Neutrophil (primary cell): ENCODE data around the gene MYH13.

Experiments
- H3K27ac ChIP-seq: fragments of 200-600 bp; sonication (generic); 2 replicates; pipeline ENCODE4 v1.5.1; 2016; ENCODE audit warnings: mild to moderate bottlenecking, moderate library complexity
- H3K27me3 ChIP-seq: fragments of 200-600 bp; sonication (generic); 2 replicates; pipeline ENCODE4 v1.6.0; 2016; ENCODE audit warnings: mild to moderate bottlenecking
- H3K36me3 ChIP-seq: fragments of 200-600 bp; sonication (generic); 2 replicates; pipeline ENCODE4 v1.5.1; 2017
- H3K4me1 ChIP-seq, 2 experiments: fragments of 200-600 bp in 1 of 2; sonication (generic) in 1 of 2; 1 replicate in 1 of 2; 2 replicates in 1 of 2; pipeline versions ENCODE4 v1.5.1 to v1.6.1; 2013 to 2016; ENCODE audit warnings: low read depth in 1 of 2, low read length in 1 of 2, mild to moderate bottlenecking in 1 of 2, moderate library complexity in 1 of 2; ENCODE audit not compliant: control insufficient read depth in 1 of 2, insufficient read depth in 1 of 2
- H3K4me3 ChIP-seq, 2 experiments: fragments of 200-600 bp in 1 of 2; sonication (generic) in 1 of 2; 1 replicate in 1 of 2; 2 replicates in 1 of 2; pipeline ENCODE4 v1.5.1; 2013 to 2016; ENCODE audit warnings: low read depth in 1 of 2, low read length in 1 of 2, mild to moderate bottlenecking in 1 of 2, moderate library complexity in 1 of 2
- H3K9me3 ChIP-seq: fragments of 200-600 bp; sonication (generic); 2 replicates; pipeline ENCODE4 v1.5.1; 2016
- TF ChIP-seq, protein P1 (sequence below): fragments of 200-600 bp; sonication (generic); IDR thresholded peaks from 2 replicates; pipeline ENCODE4 v1.5.1; 2016; ENCODE audit warnings: antibody characterized with exemption

The MYH13 gene

DNA sequence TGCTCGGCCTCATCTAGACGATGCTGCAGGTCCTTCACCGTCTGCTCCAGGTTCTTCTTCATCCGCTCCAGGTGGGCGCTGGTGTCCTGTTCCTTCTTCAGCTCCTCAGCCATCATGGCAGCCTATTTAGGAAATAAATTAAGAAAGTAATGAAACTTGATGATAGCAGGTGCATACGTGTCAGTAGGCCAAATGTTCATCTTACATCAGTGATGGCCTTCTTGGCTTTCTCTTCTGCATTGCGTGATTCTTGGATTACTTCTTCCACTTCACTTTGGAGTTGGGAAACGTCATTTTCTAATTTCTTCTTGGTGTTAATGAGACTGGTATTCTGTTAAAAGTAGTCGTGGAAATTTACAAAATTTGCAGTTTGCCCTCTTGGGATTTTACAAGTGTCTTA is 20.1 kb upstream of the MYH13 start:
- H3K4me1 ChIP-seq, result no peaks in the 10 kb centered on the region
- no peaks in the 10 kb centered on the region for H3K36me3 ChIP-seq
- H3K9me3 ChIP-seq, result no peaks in the 10 kb centered on the region
- no peak overlapping the region for H3K27ac ChIP-seq
- peaks cover 47% of the 10 kb centered on the region for H3K27me3 ChIP-seq
- no peak overlapping the region for H3K4me3 ChIP-seq
- TF ChIP-seq, protein P1, sequence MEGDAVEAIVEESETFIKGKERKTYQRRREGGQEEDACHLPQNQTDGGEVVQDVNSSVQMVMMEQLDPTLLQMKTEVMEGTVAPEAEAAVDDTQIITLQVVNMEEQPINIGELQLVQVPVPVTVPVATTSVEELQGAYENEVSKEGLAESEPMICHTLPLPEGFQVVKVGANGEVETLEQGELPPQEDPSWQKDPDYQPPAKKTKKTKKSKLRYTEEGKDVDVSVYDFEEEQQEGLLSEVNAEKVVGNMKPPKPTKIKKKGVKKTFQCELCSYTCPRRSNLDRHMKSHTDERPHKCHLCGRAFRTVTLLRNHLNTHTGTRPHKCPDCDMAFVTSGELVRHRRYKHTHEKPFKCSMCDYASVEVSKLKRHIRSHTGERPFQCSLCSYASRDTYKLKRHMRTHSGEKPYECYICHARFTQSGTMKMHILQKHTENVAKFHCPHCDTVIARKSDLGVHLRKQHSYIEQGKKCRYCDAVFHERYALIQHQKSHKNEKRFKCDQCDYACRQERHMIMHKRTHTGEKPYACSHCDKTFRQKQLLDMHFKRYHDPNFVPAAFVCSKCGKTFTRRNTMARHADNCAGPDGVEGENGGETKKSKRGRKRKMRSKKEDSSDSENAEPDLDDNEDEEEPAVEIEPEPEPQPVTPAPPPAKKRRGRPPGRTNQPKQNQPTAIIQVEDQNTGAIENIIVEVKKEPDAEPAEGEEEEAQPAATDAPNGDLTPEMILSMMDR, result no peak

DNA sequence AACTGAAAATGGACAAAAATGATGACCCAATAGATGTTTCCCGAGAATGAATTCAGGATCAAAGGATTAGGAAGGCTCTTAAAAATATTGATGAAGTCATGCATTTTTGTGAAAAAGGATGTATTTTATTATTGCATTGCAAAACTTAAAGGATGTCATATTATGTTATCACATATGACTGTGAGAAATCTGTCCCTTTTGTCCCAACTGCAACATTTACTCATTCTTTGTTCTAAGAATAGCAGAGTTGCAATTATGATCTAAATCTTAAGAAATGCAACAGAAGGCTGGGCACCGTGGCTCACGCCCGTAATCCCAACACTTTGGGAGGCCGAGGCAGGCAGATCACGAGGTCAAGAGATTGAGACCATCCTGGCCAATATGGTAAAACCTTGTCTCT is 13.1 kb upstream of the MYH13 start:
- Histone ChIP-seq H3K9me3 (no peaks in the 10 kb centered on the region), H3K27ac (no peak overlapping the region), H3K36me3 (no peaks in the 10 kb centered on the region), H3K4me3 (no peak overlapping the region), H3K27me3 (peaks cover 23% of the 10 kb centered on the region), H3K4me1 (no peaks in the 10 kb centered on the region)
- TF ChIP-seq, protein P1, result no peak

DNA sequence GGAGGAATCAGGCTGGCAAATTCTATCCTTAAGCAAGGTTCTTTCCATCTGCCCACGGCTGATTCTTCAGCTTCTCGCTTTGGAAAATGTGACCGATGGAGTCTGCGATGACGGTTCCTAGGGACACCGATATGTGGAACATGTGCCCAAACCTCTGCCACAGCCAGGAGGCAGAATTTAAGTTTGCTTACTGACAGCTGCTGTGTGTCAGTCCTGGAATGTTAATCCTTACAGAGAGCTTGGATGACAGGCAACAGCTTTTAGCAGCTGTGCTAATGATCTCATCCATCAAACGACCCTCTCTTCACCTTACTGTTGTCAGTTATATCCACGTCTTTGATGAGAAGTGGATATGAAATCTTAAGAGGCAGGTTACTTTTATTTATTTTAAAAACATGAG is 11.4 kb upstream of the MYH13 start:
- Histone ChIP-seq H3K9me3 (no peaks in the 10 kb centered on the region), H3K27ac (no peak overlapping the region), H3K27me3 (peaks cover 23% of the 10 kb centered on the region), H3K36me3 (no peaks in the 10 kb centered on the region), H3K4me1 (no peaks in the 10 kb centered on the region), H3K4me3 (no peak overlapping the region)
- TF ChIP-seq, protein P1, result no peak

DNA sequence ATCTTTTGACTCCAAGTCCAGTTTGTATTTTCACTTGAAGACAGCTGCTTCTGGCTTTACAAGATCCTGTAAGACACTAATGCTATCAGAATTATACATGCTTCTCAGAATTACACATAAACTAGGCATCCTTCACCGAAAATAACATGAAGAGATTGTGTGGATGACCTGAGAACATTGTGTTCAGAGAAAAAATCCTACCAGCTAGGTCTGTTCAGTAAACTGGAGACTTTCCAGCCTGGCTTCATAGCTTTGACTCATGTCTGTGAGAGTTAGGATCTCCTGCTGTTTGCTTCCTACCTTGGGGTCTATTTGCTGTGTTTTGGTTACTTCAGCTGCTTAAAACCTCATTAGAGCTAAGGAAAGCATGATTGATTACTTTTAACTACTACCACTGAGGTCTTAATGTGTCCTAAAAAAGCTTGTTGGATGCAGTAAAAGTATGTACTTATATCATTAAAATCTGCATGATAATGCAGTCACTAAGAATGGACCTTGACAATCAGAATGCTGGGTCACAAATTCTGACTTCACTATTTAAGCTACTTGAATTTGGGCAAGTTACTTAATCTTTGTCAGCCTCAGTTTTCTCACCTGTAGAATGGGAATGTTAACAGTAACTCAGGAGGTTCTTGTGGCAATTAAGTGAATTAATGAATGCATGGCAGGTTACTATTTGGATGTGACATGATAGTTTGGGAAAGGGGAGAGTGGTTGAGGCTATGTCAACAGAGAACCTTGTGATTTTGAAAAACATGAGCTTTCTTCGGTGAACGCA is 8.0 kb upstream of the MYH13 start:
- Histone ChIP-seq H3K27me3 (peaks cover 19% of the 10 kb centered on the region), H3K4me1 (no peaks in the 10 kb centered on the region), H3K4me3 (no peak overlapping the region), H3K9me3 (no peaks in the 10 kb centered on the region), H3K36me3 (no peaks in the 10 kb centered on the region), H3K27ac (no peak overlapping the region)
- TF ChIP-seq, protein P1, result no peak

DNA sequence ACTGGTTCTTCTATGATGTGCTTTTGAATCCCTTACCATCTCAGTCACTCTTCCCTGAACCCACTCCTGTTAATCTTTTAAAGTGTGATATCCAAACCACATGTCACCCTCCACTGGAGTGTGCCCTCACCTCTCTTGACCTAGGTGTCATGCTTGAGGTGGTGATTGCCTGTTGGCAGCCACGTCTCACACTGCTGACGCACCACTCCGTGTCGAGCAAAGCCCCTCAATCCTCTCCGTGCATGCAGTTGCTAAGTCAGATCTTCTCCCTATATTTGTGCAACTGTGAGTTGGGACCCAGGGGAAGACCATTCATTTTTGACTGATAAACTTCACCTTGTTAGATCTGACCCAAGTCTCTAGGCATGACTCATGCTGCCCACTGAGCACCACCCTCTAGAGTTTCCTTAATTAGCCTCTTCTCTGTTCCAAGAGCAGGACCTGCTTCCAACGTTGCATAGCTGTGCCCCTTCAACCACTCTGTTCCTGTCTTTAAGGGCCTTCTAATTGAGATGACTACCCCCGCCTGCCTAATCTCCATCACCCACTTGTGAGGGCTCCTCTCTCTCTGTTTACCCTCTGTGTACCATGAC is 2.7 kb downstream of the MYH13 start:
- no peaks in the 10 kb centered on the region for H3K9me3 ChIP-seq
- no peaks in the 10 kb centered on the region for H3K4me1 ChIP-seq
- H3K27me3 ChIP-seq, result peaks cover 56% of the 10 kb centered on the region

More for the DNA sequence above, 2.7 kb downstream of the MYH13 start:
- no peak overlapping the region for H3K27ac ChIP-seq
- TF ChIP-seq, protein P1, result no peak
- H3K36me3 ChIP-seq, result no peaks in the 10 kb centered on the region
- H3K4me3 ChIP-seq, result no peak overlapping the region
